IMR-90 (cell line): Measurements from ENCODE around the gene PLOD1. TPM values are rescaled to one million over a fixed set of nuclear protein-coding genes. Genes with fewer than 3 reads are reported as not detected.

ENCODE experiments used
- ATAC-seq: fragments of 200-7000 bp; cut with Tn5 transposase; 2 replicates; pipeline ENCODE4 v1.9.1; 2020; ENCODE audit warnings: low read depth, mild to moderate bottlenecking, moderate library complexity
- BruUV-seq: library from RNA; stranded (reverse); fragments of 400-500 nt; replicated peaks from 2 replicates; lab custom pipeline; 2021; lab: Mats Ljungman, UMichigan
- CTCF ChIA-PET: fragments of 300-600 bp; formaldehyde crosslinking; extraction: SDS; loops from one replicate; lab custom pipeline; 2021; ENCODE audit warnings: antibody characterized with exemption; lab: Yijun Ruan, JAX
- POLR2A ChIA-PET: fragments of 300-600 bp; sonication (Branson Sonifier 250); formaldehyde crosslinking; loops from one replicate; lab custom pipeline; 2022; ENCODE audit warnings: antibody characterized with exemption; ENCODE audit not compliant: unreplicated experiment; lab: Charles Lee
- DNase-seq: peaks from one replicate; pipeline ENCODE4 v3.0.0; 2013
- H2AFZ ChIP-seq: replicated peaks from 2 replicates; pipeline ENCODE3; 2013; ENCODE audit warnings: low read length, mild to moderate bottlenecking; ENCODE audit not compliant: poor library complexity
- H2AK5ac ChIP-seq: 2 replicates; pipeline ENCODE4 v1.6.1; 2013; ENCODE audit warnings: low read depth, low read length, inconsistent platforms
- H2AK9ac ChIP-seq: replicated peaks from 2 replicates; pipeline ENCODE3; 2013; ENCODE audit warnings: mild to moderate bottlenecking, low read depth, low read length, moderate library complexity; ENCODE audit not compliant: poor library complexity
- H2BK120ac ChIP-seq: 2 replicates; pipeline ENCODE4 v1.6.1; 2013; ENCODE audit warnings: low read depth, low read length, inconsistent platforms
- H2BK15ac ChIP-seq: 3 replicates; pipeline ENCODE4 v1.6.1; 2013; ENCODE audit warnings: low read depth, low read length, inconsistent platforms
- H2BK20ac ChIP-seq: 2 replicates; pipeline ENCODE4 v1.6.1; 2013; ENCODE audit warnings: low read depth, mild to moderate bottlenecking, inconsistent platforms, low read length, moderate library complexity
- H2BK5ac ChIP-seq: 2 replicates; pipeline ENCODE4 v1.6.1; 2013; ENCODE audit warnings: mild to moderate bottlenecking, low read depth, low read length, inconsistent platforms; ENCODE audit not compliant: poor library complexity, severe bottlenecking
- H3K14ac ChIP-seq: replicated peaks from 2 replicates; pipeline ENCODE4 v1.6.1; 2013; ENCODE audit warnings: low read depth, low read length, inconsistent platforms
- H3K18ac ChIP-seq: 2 replicates; pipeline ENCODE4 v1.6.1; 2013; ENCODE audit warnings: low read depth, low read length, control low read depth
- H3K23ac ChIP-seq: 2 replicates; pipeline ENCODE4 v1.6.1; 2013; ENCODE audit warnings: low read depth, low read length, inconsistent platforms
- H3K27ac ChIP-seq: 2 replicates; pipeline ENCODE4 v1.5.1; 2013; ENCODE audit warnings: mild to moderate bottlenecking, control low read depth, low read length; ENCODE audit not compliant: insufficient read depth
- H3K27me3 ChIP-seq: 2 replicates; pipeline ENCODE4 v1.6.1; 2013; ENCODE audit warnings: low read length; ENCODE audit not compliant: control insufficient read depth, insufficient read depth
- H3K36me3 ChIP-seq: 2 replicates; pipeline ENCODE4 v1.6.1; 2013; ENCODE audit warnings: low read length, mixed read lengths; ENCODE audit not compliant: control insufficient read depth, insufficient read depth
- H3K4ac ChIP-seq: 2 replicates; pipeline ENCODE4 v1.6.1; 2013; ENCODE audit warnings: low read depth, low read length, inconsistent platforms
- H3K4me1 ChIP-seq: 2 replicates; pipeline ENCODE4 v1.6.1; 2013; ENCODE audit warnings: low read length, mixed read lengths; ENCODE audit not compliant: control insufficient read depth, insufficient read depth
- H3K4me2 ChIP-seq: 2 replicates; pipeline ENCODE4 v1.6.1; 2013; ENCODE audit warnings: low read depth, mild to moderate bottlenecking, control low read depth, low read length, moderate library complexity
- H3K4me3 ChIP-seq: 2 replicates; pipeline ENCODE4 v1.5.1; 2013; ENCODE audit warnings: low read depth, mild to moderate bottlenecking, control low read depth, low read length, moderate library complexity; ENCODE audit not compliant: insufficient read depth
- H3K56ac ChIP-seq: 2 replicates; pipeline ENCODE4 v1.6.1; 2013; ENCODE audit warnings: low read length, inconsistent platforms; ENCODE audit not compliant: insufficient read depth; ENCODE audit errors: extremely low read depth
- H3K79me1 ChIP-seq, 2 experiments: 2 replicates each; pipeline ENCODE4 v1.6.1; 2013; ENCODE audit warnings: low read length in 2 of 2, inconsistent platforms in 1 of 2, low read depth in 1 of 2
- H3K9ac ChIP-seq: 2 replicates; pipeline ENCODE4 v1.6.1; 2013; ENCODE audit warnings: low read depth, low read length, control low read depth
- H3K9me1 ChIP-seq: 2 replicates; pipeline ENCODE4 v1.6.1; 2013; ENCODE audit warnings: low read length, inconsistent platforms; ENCODE audit not compliant: insufficient read depth
- H3K9me3 ChIP-seq: 2 replicates; pipeline ENCODE4 v1.6.1; 2013; ENCODE audit warnings: low read length; ENCODE audit not compliant: control insufficient read depth, insufficient read depth
- H4K20me1 ChIP-seq: 2 replicates; pipeline ENCODE4 v1.6.1; 2013; ENCODE audit warnings: low read length, inconsistent platforms; ENCODE audit not compliant: insufficient read depth
- H4K5ac ChIP-seq: 2 replicates; pipeline ENCODE4 v1.6.1; 2013; ENCODE audit warnings: mild to moderate bottlenecking, low read depth, low read length, control low read depth
- H4K8ac ChIP-seq, 2 experiments: 2 replicates each; pipeline ENCODE4 v1.6.1; 2013; ENCODE audit warnings: low read depth in 2 of 2, low read length in 2 of 2, control low read depth in 1 of 2, inconsistent platforms in 1 of 2
- H4K91ac ChIP-seq: 2 replicates; pipeline ENCODE4 v1.6.1; 2013; ENCODE audit warnings: low read depth, low read length, inconsistent platforms; ENCODE audit not compliant: insufficient read depth
- BHLHE40 ChIP-seq: fragments of 150-350 bp; IDR thresholded peaks from 2 replicates; pipeline ENCODE4 v1.6.1; 2016; ENCODE audit warnings: mild to moderate bottlenecking, low read depth, low read length
- CEBPB ChIP-seq: IDR thresholded peaks from 2 replicates; pipeline ENCODE4 v1.6.1; 2012; ENCODE audit warnings: low read depth, low read length, improper control_type of control experiment
- CHD1 ChIP-seq: IDR thresholded peaks from 2 replicates; pipeline ENCODE4 v1.6.1; 2012; ENCODE audit warnings: low read depth, low read length, improper control_type of control experiment
- CTCF ChIP-seq: conservative IDR thresholded peaks from 2 replicates; pipeline ENCODE4 v1.5.1; 2012; ENCODE audit warnings: mild to moderate bottlenecking, low read depth, low read length, improper control_type of control experiment
- ELK1 ChIP-seq: fragments of 150-350 bp; IDR thresholded peaks from 2 replicates; pipeline ENCODE4 v1.6.1; 2016; ENCODE audit warnings: low read depth, mild to moderate bottlenecking, low read length, moderate library complexity, borderline replicate concordance
- FOS ChIP-seq: fragments of 150-350 bp; IDR thresholded peaks from 2 replicates; pipeline ENCODE4 v1.6.1; 2016; ENCODE audit warnings: low read depth, low read length
- MAFK ChIP-seq: IDR thresholded peaks from 2 replicates; pipeline ENCODE4 v1.6.1; 2012; ENCODE audit warnings: low read depth, low read length, improper control_type of control experiment
- MAZ ChIP-seq: IDR thresholded peaks from 2 replicates; pipeline ENCODE4 v1.6.1; 2012; ENCODE audit warnings: low read depth, mild to moderate bottlenecking, low read length, improper control_type of control experiment, moderate library complexity, borderline replicate concordance
- MXI1 ChIP-seq: IDR thresholded peaks from 2 replicates; pipeline ENCODE4 v1.6.1; 2012; ENCODE audit warnings: low read depth, mild to moderate bottlenecking, low read length, moderate library complexity, borderline replicate concordance
- POLR2A ChIP-seq: IDR thresholded peaks from 2 replicates; pipeline ENCODE4 v1.6.1; 2012; ENCODE audit warnings: mild to moderate bottlenecking, low read depth, low read length
- RAD21 ChIP-seq: IDR thresholded peaks from 2 replicates; pipeline ENCODE4 v1.6.1; 2012; ENCODE audit warnings: low read length, improper control_type of control experiment
- RCOR1 ChIP-seq: IDR thresholded peaks from 2 replicates; pipeline ENCODE4 v1.6.1; 2012; ENCODE audit warnings: mild to moderate bottlenecking, low read length, improper control_type of control experiment; ENCODE audit not compliant: insufficient replicate concordance
- RFX5 ChIP-seq: IDR thresholded peaks from 2 replicates; pipeline ENCODE4 v1.8.0; 2012; ENCODE audit warnings: low read depth, mild to moderate bottlenecking, low read length, moderate library complexity
- SMC3 ChIP-seq: fragments of 150-350 bp; IDR thresholded peaks from 2 replicates; pipeline ENCODE4 v1.6.1; 2016; ENCODE audit warnings: low read depth, mild to moderate bottlenecking, antibody characterized with exemption, low read length, moderate library complexity
- USF2 ChIP-seq: fragments of 150-350 bp; IDR thresholded peaks from 2 replicates; pipeline ENCODE4 v1.6.1; 2017; ENCODE audit warnings: mild to moderate bottlenecking, antibody characterized with exemption, low read length, low read depth
- WGBS, 2 experiments: methylation state at CpG; one replicate each; pipeline versions ENCODE4 v1.1.5 to v1.1.7; 2013; ENCODE audit warnings: missing lambda C conversion rate in 2 of 2; ENCODE audit not compliant: insufficient read length in 1 of 2; ENCODE audit errors: extremely low coverage in 2 of 2; 5-methylcytosine and 5-hydroxymethylcytosine counted together
- dilution Hi-C: fragments of 300-500 bp; cut with HindIII; formaldehyde crosslinking; loops from one replicate; pipeline ENCODE4 v1.14.3; 2018; ENCODE audit warnings: low sequenced_read_pairs; ENCODE audit not compliant: unreplicated experiment
- in situ Hi-C: fragments of 300-500 bp; cut with MboI; formaldehyde crosslinking; loops from 3 replicates; pipeline ENCODE4 v1.14.3; 2019; ENCODE audit warnings: low sequenced_read_pairs, inconsistent platforms, mixed read lengths
- intact Hi-C: fragments of 100-400 bp; cut with micrococcal nuclease; formaldehyde crosslinking; loops from 2 replicates; pipeline ENCODE4 v1.10.0; 2022
- polyA plus RNA-seq, 3 experiments: library from polyadenylated mRNA; depleted of rRNA; stranded (reverse); fragments of >200 nt; gene quantifications; 2 replicates each; pipeline ENCODE4 v1.2.3, GENCODE V29; 2012; ENCODE audit warnings: low replicate concordance in 1 of 3
- total RNA-seq: library from RNA; depleted of rRNA; stranded (reverse); fragments of >200 nt; gene quantifications from 2 replicates; pipeline ENCODE4 v1.2.3, GENCODE V29; 2012

Gene PLOD1
- total and polyA plus RNA-seq, 2 of the 4 experiments (the other 2 are of a cell fraction) = 283 to 609 TPM

- no peak overlapping the region for H4K8ac ChIP-seq
- peaks cover 34% of the 10 kb centered on the region for H3K36me3 ChIP-seq
- no peak overlapping the region for H3K56ac ChIP-seq
- no peak overlapping the region for H2BK15ac ChIP-seq
- H2BK20ac ChIP-seq = no peak overlapping the region
- H2AK9ac ChIP-seq = no peak overlapping the region
- H3K9me1 ChIP-seq = no peaks in the 10 kb centered on the region; the same call in 1 of the 2 replicates
- H3K27me3 ChIP-seq = no peaks in the 10 kb centered on the region
- TF ChIP-seq ELK1 = no peak
- no peak for TF ChIP-seq USF2
- TF ChIP-seq CTCF = no peak
- no peak for TF ChIP-seq FOS
- TF ChIP-seq BHLHE40 = no peak
- TF ChIP-seq POLR2A = no peak
- no peak for TF ChIP-seq SMC3
- no peak for TF ChIP-seq MAZ
- TF ChIP-seq RFX5 = no peak
- TF ChIP-seq RAD21 = no peak
- TF ChIP-seq CHD1 = no peak
- no peak for TF ChIP-seq RCOR1
- no peak for TF ChIP-seq CEBPB
- TF ChIP-seq MAFK = no peak
- no peak for TF ChIP-seq MXI1
- ChIA-PET POLR2A (no interaction called here), CTCF (no interaction called here)
- no TSS peak for BruUV-seq
- no peak overlapping the region for H3K27ac ChIP-seq
- ATAC-seq (no peak), DNase-seq (peak; percentile 42)
- in situ Hi-C loops = no loop called here
- no peak overlapping the region for H3K18ac ChIP-seq
- no peak overlapping the region for H3K4ac ChIP-seq
- intact Hi-C loops = no loop called here
- no peak overlapping the region for H3K4me2 ChIP-seq
- H3K79me1 ChIP-seq = no peaks in the 10 kb centered on the region
- no peaks in the 10 kb centered on the region for H4K20me1 ChIP-seq
- peak overlapping the region; percentile 1 for H2BK5ac ChIP-seq
- H3K14ac ChIP-seq = no peak overlapping the region
- H4K5ac ChIP-seq = no peak overlapping the region
- WGBS, 2 experiments = 77% methylated on average over 4 of the region's 16 CpGs; no CpG with 5 or more reads in 1 of the 2 experiments
- no peak overlapping the region for H2BK120ac ChIP-seq
- H3K4me3 ChIP-seq = no peak overlapping the region
- dilution Hi-C loops = no loop called here
- H3K4me1 ChIP-seq = peaks cover 2% of the 10 kb centered on the region; the same call in 1 of the 2 replicates
- no peak overlapping the region for H3K23ac ChIP-seq
- H3K9me3 ChIP-seq = no peaks in the 10 kb centered on the region
- H2AFZ ChIP-seq = no peak overlapping the region
- H4K91ac ChIP-seq = no peak overlapping the region
- H2AK5ac ChIP-seq = no peak overlapping the region
- no peak overlapping the region for H3K9ac ChIP-seq
Observed at GRCh38 chr1:12014141-12014991, 79.8 kb downstream of the PLOD1 start.
